ENCODE results near the gene SLCO4A1.

Gene SLCO4A1

GRCh38 chr20:62640870-62641269, 1.4 kb upstream of the SLCO4A1 start:
- no peak overlapping the region for H3K4me3 ChIP-seq (ENCODE audit: low read depth, low read length)
- TF ChIP-seq CTCF (IDR thresholded peaks at IDR 0.05; ENCODE audit: borderline replicate concordance, insufficient read depth, low read depth, low read length), result no peak

GRCh38 chr20:62641321-62642050, 817 bp upstream of the SLCO4A1 start:
- no peak for TF ChIP-seq CTCF (IDR thresholded peaks at IDR 0.05; ENCODE audit: borderline replicate concordance, insufficient read depth, low read depth, low read length)
- peak overlapping the region; percentile 77 for H3K4me3 ChIP-seq (ENCODE audit: low read depth, low read length)

DNA sequence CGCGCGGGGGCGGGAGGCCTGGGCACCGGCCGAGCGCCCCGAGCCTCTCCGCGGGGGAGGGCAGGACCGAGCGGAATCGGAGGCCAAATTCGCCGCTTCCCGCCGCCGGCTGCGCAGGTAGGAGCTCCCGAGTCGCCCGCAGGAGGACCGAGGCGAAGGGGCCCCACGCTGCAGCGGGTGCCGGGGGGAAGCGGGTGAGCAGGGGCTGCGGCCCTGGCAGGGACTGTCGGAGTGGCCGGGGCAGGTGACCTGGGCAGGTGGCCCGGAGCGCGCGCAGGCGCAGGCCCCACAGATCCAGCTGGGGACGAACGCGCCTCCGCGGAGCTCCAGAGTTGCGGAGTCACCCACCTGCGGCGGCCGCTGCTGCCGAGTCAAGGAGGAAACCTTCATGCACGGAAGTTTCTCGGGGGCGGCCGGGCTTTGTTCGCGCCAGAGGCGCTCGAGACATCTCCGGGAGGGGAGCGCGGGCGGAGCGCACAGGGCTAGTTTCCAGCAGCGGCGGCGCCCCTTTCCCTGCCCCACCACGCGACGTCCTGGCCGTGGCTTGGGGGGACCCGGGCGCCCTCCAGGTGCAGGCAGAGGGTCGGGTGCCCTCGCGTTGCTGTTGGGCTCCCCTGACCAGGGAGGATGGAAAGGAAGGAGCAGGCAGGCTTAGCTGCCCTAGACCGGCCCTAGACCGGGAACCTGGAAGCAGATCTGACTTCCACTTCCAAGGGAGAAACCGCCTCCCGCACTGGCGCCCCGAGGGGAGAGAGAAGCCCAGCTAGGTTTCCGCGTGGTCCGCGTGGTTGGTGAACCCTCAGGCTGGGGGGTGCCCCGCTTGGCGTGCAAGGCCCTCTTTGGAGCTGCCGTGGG, 590 bp downstream of the SLCO4A1 start:
- peak overlapping the region; percentile 77 for H3K4me3 ChIP-seq (ENCODE audit: low read depth, low read length)
- no peak for TF ChIP-seq CTCF (IDR thresholded peaks at IDR 0.05; ENCODE audit: borderline replicate concordance, insufficient read depth, low read depth, low read length)

DNA sequence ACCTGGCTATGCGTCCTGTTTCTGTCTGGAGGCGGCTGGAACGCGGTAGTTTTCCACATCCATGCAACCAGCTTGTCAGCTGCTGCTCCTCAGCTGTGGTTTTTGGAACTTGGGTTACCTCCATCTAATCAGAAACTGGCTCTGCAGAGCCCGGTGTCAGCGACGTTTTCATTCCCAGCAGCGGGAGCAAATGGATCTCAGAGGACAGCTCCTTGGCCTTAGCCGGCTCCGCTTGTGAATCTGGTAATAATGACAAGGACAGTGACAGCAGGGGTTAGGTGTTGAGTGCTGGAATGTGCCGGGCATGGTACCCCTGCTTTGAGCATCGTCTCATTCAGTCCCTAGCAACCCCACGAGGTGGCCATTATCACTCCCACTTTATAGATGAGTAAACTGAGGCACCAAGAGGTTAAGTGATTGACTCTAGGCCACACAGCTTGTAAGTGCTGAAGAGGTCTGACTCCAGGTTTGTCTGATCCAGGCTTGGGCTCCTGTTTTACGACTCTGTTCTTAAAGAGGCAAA, 1.3 kb downstream of the SLCO4A1 start:
- peak overlapping the region; percentile 77 for H3K4me3 ChIP-seq (ENCODE audit: low read depth, low read length)
- TF ChIP-seq CTCF (IDR thresholded peaks at IDR 0.05; ENCODE audit: borderline replicate concordance, insufficient read depth, low read depth, low read length), result no peak

DNA sequence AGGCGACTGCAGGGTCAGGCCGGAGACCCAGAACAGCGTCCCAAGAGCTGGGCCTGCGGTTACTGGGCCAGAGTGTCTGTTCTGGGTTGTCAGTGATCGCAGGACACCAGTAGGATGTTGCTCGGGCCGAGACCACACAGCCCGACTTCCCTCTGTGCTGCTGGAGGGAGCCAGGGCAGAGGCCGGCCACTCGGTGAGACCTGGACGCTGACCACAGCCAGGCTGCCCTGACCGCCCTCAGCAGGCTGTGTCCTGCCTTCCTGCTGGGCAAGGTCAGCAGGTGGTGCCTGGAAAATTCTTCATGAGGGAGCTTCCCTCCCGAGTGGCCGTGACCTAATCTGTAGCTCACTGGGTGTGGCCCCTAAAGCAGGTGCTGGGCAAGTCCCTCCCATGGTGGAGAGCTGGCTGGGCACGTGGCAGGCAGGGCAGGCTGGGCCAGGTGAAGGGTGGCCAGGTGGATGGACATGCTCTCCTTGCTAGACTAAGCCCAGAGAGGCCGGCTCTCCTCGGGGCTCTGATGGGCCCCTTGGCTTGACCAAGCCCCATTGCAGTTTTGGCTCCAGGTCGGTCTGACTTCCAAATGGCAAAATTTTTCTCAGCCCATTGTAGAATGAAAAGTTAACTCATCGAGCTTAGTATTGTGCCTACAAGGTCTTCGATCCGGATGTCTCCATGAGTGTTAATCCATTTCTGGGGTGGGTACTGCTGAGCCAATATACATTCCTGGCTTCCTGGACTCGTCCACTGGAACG, 1.9 kb downstream of the SLCO4A1 start:
- no peak overlapping the region for H3K4me3 ChIP-seq (ENCODE audit: low read depth, low read length)
- no peak for TF ChIP-seq CTCF (IDR thresholded peaks at IDR 0.05; ENCODE audit: borderline replicate concordance, insufficient read depth, low read depth, low read length)

GRCh38 chr20:62644802-62645496, 2.6 kb downstream of the SLCO4A1 start:
- no peak for TF ChIP-seq CTCF (IDR thresholded peaks at IDR 0.05; ENCODE audit: borderline replicate concordance, insufficient read depth, low read depth, low read length)
- H3K4me3 ChIP-seq (ENCODE audit: low read depth, low read length), result no peak overlapping the region

Data from GM12875 (cell line).